H54 (cell line): ENCODE measurements around the gene FOXO1.
"Not testable (repeated sequence)": the region's sequence is repeated elsewhere in the genome, so short reads cannot be mapped to it uniquely, and the experiment has no call there.

Source experiments
- DNase-seq: peaks from one replicate; pipeline ENCODE4 v3.0.0; 2011; ENCODE audit warnings: low spot score, mixed read lengths; ENCODE audit not compliant: insufficient read length
- FAIRE-seq: peaks from 3 replicates; lab custom pipeline; 2011; peaks lifted over from hg19 to GRCh38; lab: Jason Lieb, UNC
- POLR2A ChIP-seq: IDR thresholded peaks from 2 replicates; pipeline ENCODE4 v1.6.1; 2011; ENCODE audit warnings: low read depth, mild to moderate bottlenecking, low read length

FOXO1 gene

GRCh38 chr13:40666045-40666932 lies at the start of gene FOXO1:
Gene FOXO1 (minus strand): TSS chr13:40666641. CDS start chr13:40666212, 429 bp downstream.
- no peak for FAIRE-seq
- peak; percentile 94 for DNase-seq
- peak; percentile 63 for TF ChIP-seq POLR2A

- DNase-seq, FAIRE-seq: not testable (repeated sequence)
These were observed 48.0 kb upstream of the FOXO1 start for GRCh38 chr13:40714433-40714832.

GRCh38 chr13:40706439-40706838 lies 40.0 kb upstream of the FOXO1 start:
- DNase-seq (no peak), FAIRE-seq (no peak)
- TF ChIP-seq POLR2A: no peak

GRCh38 chr13:40697711-40698110 lies 31.3 kb upstream of the FOXO1 start:
- DNase-seq: no peak

GRCh38 chr13:40694426-40694825 lies 28.0 kb upstream of the FOXO1 start:
- DNase-seq (no peak), FAIRE-seq (no peak)
- no peak for TF ChIP-seq POLR2A

More at GRCh38 chr13:40697711-40698110, 31.3 kb upstream of the FOXO1 start:
- FAIRE-seq: no peak
- TF ChIP-seq POLR2A: no peak

GRCh38 chr13:40692946-40693345 lies 26.5 kb upstream of the FOXO1 start:
- TF ChIP-seq POLR2A: no peak
- no peak for FAIRE-seq
- DNase-seq: no peak

- no peak for TF ChIP-seq POLR2A
- FAIRE-seq (no peak), DNase-seq (no peak)
These were observed 22.3 kb upstream of the FOXO1 start for GRCh38 chr13:40688781-40689180.

- TF ChIP-seq POLR2A: no peak
- FAIRE-seq: no peak
- DNase-seq: no peak
These were observed 16.2 kb upstream of the FOXO1 start for GRCh38 chr13:40682449-40683240.

GRCh38 chr13:40681341-40682146 lies 15.1 kb upstream of the FOXO1 start:
- DNase-seq (no peak), FAIRE-seq (no peak)
- TF ChIP-seq POLR2A: no peak

- DNase-seq (no peak), FAIRE-seq (no peak)
- no peak for TF ChIP-seq POLR2A
These were observed 14.3 kb upstream of the FOXO1 start for GRCh38 chr13:40680659-40681323.

- no peak for DNase-seq
- no peak for TF ChIP-seq POLR2A
- no peak for FAIRE-seq
These were observed 13.1 kb upstream of the FOXO1 start for GRCh38 chr13:40679480-40679985.

GRCh38 chr13:40677064-40677463 lies 10.6 kb upstream of the FOXO1 start:
- DNase-seq: no peak
- no peak for FAIRE-seq
- no peak for TF ChIP-seq POLR2A

- DNase-seq (no peak), FAIRE-seq (no peak)
- TF ChIP-seq POLR2A: no peak
These were observed 9.6 kb upstream of the FOXO1 start for GRCh38 chr13:40676007-40676406.

GRCh38 chr13:40673414-40673813 lies 7.0 kb upstream of the FOXO1 start:
- no peak for FAIRE-seq

More at GRCh38 chr13:40673414-40673813, 7.0 kb upstream of the FOXO1 start:
- no peak for TF ChIP-seq POLR2A
- DNase-seq: no peak
